K562 (cell line): Measurements from ENCODE around the gene CFAP157. TPM values are rescaled to one million over a fixed set of nuclear protein-coding genes. Genes with fewer than 3 reads are reported as not detected.
A peak's percentile ranks its signal among the peaks of the same experiment; 100 is the strongest.

Experiments
- ATAC-seq: fragments of 200-7000 bp; cut with Tn5 transposase; 3 replicates; pipeline ENCODE4 v1.9.1; 2020; ENCODE audit warnings: moderate library complexity
- BruUV-seq: library from RNA; stranded (reverse); fragments of 400-500 nt; replicated peaks from 2 replicates; lab custom pipeline; 2021; lab: Mats Ljungman, UMichigan
- CTCF ChIA-PET: fragments of 300-600 bp; formaldehyde crosslinking; extraction: SDS; loops from one replicate; lab custom pipeline; 2021; ENCODE audit warnings: low intra/inter-chr PET ratio; lab: Yijun Ruan, JAX
- POLR2A ChIA-PET: fragments of 300-600, 350-650 bp; sonication (Branson Sonifier 250); formaldehyde crosslinking; extraction: SDS; loops from one replicate; lab custom pipeline; 2021; ENCODE audit warnings: antibody characterized with exemption, inconsistent platforms; lab: Yijun Ruan, JAX
- DNase-seq, 4 experiments: peaks; one replicate each; pipeline versions ENCODE4 v3.0.0 to v3.0.0-alpha.2; 2011 to 2018; ENCODE audit warnings: low spot score in 3 of 4, mixed read lengths in 3 of 4; ENCODE audit errors: extremely low read depth in 1 of 4
- FAIRE-seq: peaks from 2 replicates; lab custom pipeline; 2011; peaks lifted over from hg19 to GRCh38; lab: Jason Lieb, UNC
- H2AFZ ChIP-seq: 2 replicates; pipeline ENCODE4 v1.6.0; 2011; ENCODE audit warnings: low read depth, low read length, control low read depth, inconsistent platforms
- H3K27ac ChIP-seq: fragments of 200-600 bp; 3 replicates; pipeline ENCODE4 v1.8.0; 2011; ENCODE audit warnings: low read depth, mild to moderate bottlenecking, control low read depth, inconsistent platforms, low read length, moderate library complexity, mixed read lengths; ENCODE audit errors: extremely low read depth
- H3K27me3 ChIP-seq, 2 experiments: fragments of 300-600 bp in 1 of 2; 2 replicates in 1 of 2; 3 replicates in 1 of 2; pipeline versions ENCODE4 v1.6.0 to v1.8.0; 2011; ENCODE audit warnings: inconsistent platforms in 2 of 2, low read length in 2 of 2, mild to moderate bottlenecking in 1 of 2, mixed read lengths in 1 of 2, moderate library complexity in 1 of 2; ENCODE audit not compliant: control insufficient read depth in 2 of 2, insufficient read depth in 2 of 2
- H3K36me3 ChIP-seq: fragments of 300-600 bp; 3 replicates; pipeline ENCODE4 v1.8.0; 2011; ENCODE audit warnings: mild to moderate bottlenecking, low read length, inconsistent platforms; ENCODE audit not compliant: control insufficient read depth, insufficient read depth
- H3K4me1 ChIP-seq, 2 experiments: fragments of 200-600 bp in 1 of 2; replicated peaks in 1 of 2; 2 replicates in 1 of 2; 3 replicates in 1 of 2; pipeline versions ENCODE4 v1.5.1 to v1.8.0; 2011; ENCODE audit warnings: inconsistent platforms in 2 of 2, low read length in 2 of 2, mild to moderate bottlenecking in 1 of 2, mixed read lengths in 1 of 2, moderate library complexity in 1 of 2; ENCODE audit not compliant: control insufficient read depth in 2 of 2, insufficient read depth in 2 of 2
- H3K4me2 ChIP-seq: 2 replicates; pipeline ENCODE4 v1.6.1; 2011; ENCODE audit warnings: low read length, control low read depth, inconsistent platforms, mixed read lengths; ENCODE audit not compliant: insufficient read depth
- H3K4me3 ChIP-seq: fragments of 200-600 bp; sonication (generic), shearing (Covaris generic); 2 replicates; pipeline ENCODE4 v1.5.1; 2016; ENCODE audit warnings: control low read depth, inconsistent platforms
- H3K79me2 ChIP-seq: fragments of 200-600 bp; 3 replicates; pipeline ENCODE4 v1.8.0; 2011; ENCODE audit warnings: low read length, inconsistent platforms; ENCODE audit not compliant: control insufficient read depth, insufficient read depth
- H3K9ac ChIP-seq, 2 experiments: 2 replicates each; pipeline versions ENCODE4 v1.6.0 to v1.6.1; 2011; ENCODE audit warnings: low read depth in 2 of 2, low read length in 2 of 2, control low read depth in 1 of 2, inconsistent platforms in 1 of 2, mild to moderate bottlenecking in 1 of 2, mixed read lengths in 1 of 2; ENCODE audit not compliant: insufficient read depth in 1 of 2
- H3K9me1 ChIP-seq: one replicate; pipeline ENCODE4 v1.6.0; 2011; ENCODE audit warnings: inconsistent platforms, mild to moderate bottlenecking, low read length, moderate library complexity; ENCODE audit not compliant: control insufficient read depth, insufficient read depth
- H3K9me3 ChIP-seq: replicated peaks from 2 replicates; pipeline ENCODE4 v1.5.1; 2011; ENCODE audit warnings: low read depth, low read length, inconsistent platforms; ENCODE audit not compliant: control insufficient read depth, insufficient read depth
- H4K20me1 ChIP-seq: replicated peaks from 2 replicates; pipeline ENCODE4 v1.6.1; 2011; ENCODE audit warnings: low read length, inconsistent platforms, mixed read lengths; ENCODE audit not compliant: control insufficient read depth, insufficient read depth
- MYC ChIP-seq, 2 experiments: fragments of 250-450 bp in 1 of 2; sonication (Bioruptor Pico) in 1 of 2; IDR thresholded peaks; 2 replicates each; pipeline versions ENCODE4 v1.5.1 to v1.6.1; 2012 to 2021; ENCODE audit warnings: low read depth in 2 of 2, borderline replicate concordance in 1 of 2, improper control_type of control experiment in 1 of 2, low read length in 1 of 2, mild to moderate bottlenecking in 1 of 2, moderate library complexity in 1 of 2
- NR1H2 ChIP-seq: sonication (generic); formaldehyde crosslinking; IDR thresholded peaks from 2 replicates; pipeline ENCODE4 v1.4.0; 2020; ENCODE audit warnings: mild to moderate bottlenecking, missing genetic modification reagents
- PCBP2 ChIP-seq: fragments of 200-400 bp; formaldehyde crosslinking; IDR thresholded peaks from 2 replicates; pipeline ENCODE4 v1.6.1; 2018; ENCODE audit warnings: low read length, low read depth, mild to moderate bottlenecking, moderate library complexity; ENCODE audit not compliant: poor library complexity, severe bottlenecking
- TEAD1 ChIP-seq, 2 experiments: fragments of 450-650 bp in 1 of 2; sonication (generic) in 1 of 2; formaldehyde crosslinking; IDR thresholded peaks; 2 replicates each; pipeline versions ENCODE4 v1.4.0 to v1.8.0; 2020 to 2022; ENCODE audit warnings: mild to moderate bottlenecking in 2 of 2, missing genetic modification reagents in 1 of 2
- TFAM ChIP-seq: fragments of 250-450 bp; sonication (Bioruptor Pico); conservative IDR thresholded peaks from 2 replicates; pipeline ENCODE4 v1.5.0; 2021; ENCODE audit warnings: mild to moderate bottlenecking, moderate library complexity
- ZNF436 ChIP-seq: fragments of 250-450, 450-650 bp; sonication (Bioruptor Pico); formaldehyde crosslinking; IDR thresholded peaks from 2 replicates; pipeline ENCODE4 v1.7.0; 2020; ENCODE audit warnings: mild to moderate bottlenecking
- ZNF79 ChIP-seq: fragments of 250-450 bp; sonication (Bioruptor Pico); IDR thresholded peaks from 2 replicates; pipeline ENCODE4 v1.4.0; 2020; ENCODE audit warnings: low read depth, mild to moderate bottlenecking, moderate library complexity
- WGBS: fragments of 100-300 bp; shearing (Covaris generic); methylation state at CpG from one replicate; pipeline ENCODE4 v1.1.6; 2016; ENCODE audit warnings: low coverage, mixed read lengths; ENCODE audit not compliant: insufficient coverage; ENCODE audit errors: missing lambda C conversion rate; 5-methylcytosine and 5-hydroxymethylcytosine counted together
- in situ Hi-C: fragments of 300-500 bp; cut with MboI; formaldehyde crosslinking; loops from 4 replicates; pipeline ENCODE4 v1.15.0; 2018; ENCODE audit warnings: inconsistent platforms, mixed read lengths
- intact Hi-C: fragments of 100-400 bp; cut with micrococcal nuclease; formaldehyde crosslinking; loops from 2 replicates; pipeline ENCODE4 v1.14.2; 2022
- polyA plus RNA-seq, 8 experiments: library from polyadenylated mRNA; depleted of rRNA in 4 of 8; stranded (reverse) in 5 of 8; unstranded in 3 of 8; fragments of >200 nt; fragmentation: Nextera tagmentation in 2 of 8; fragmentation: Illumina TruSeq in 1 of 8; extraction: Ambion mirVana in 2 of 8; extraction: Trizol in 1 of 8; gene quantifications; 2 replicates each; pipeline versions ENCODE4 v1.2.1 to v1.2.3, GENCODE V29; 2011 to 2014; ENCODE audit warnings: inconsistent platforms in 1 of 8, missing spikeins in 1 of 8
- total RNA-seq, 7 experiments: library from RNA; depleted of rRNA in 6 of 7; stranded (reverse); fragments of >200 nt in 6 of 7; fragmentation: Illumina TruSeq in 2 of 7; extraction: Trizol in 2 of 7; gene quantifications; 2 replicates each; pipeline versions ENCODE4 v1.2.1 to v1.2.3, GENCODE V29; 2011 to 2021; ENCODE audit warnings: low replicate concordance in 1 of 7

CFAP157 gene
- total and polyA plus RNA-seq, 9 of the 15 experiments (the other 6 are each of a cell fraction or from before 2014, with no cell fraction given): 0.03 TPM; not detected in 8

DNA sequence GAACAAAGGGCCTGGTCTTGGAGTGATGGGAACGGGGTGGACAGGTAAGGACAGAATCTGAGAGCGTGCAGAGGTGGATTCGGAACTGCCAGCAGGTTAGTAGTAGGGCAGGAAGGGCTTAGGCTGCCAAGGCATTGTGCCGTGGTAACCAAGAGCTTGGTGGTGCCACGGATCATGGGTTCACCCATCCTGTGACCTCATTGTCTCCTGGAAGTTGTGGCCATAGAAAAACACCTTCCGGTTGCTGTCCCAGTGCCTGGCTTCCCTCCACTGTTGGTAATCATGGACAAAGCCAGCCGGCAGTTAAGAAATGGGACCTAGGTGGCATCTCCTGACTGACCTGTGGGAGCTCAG, 42.5 kb upstream of the CFAP157 start:
- CTCF ChIA-PET: no interaction called here
- TF ChIP-seq ZNF436 (CRISPR knock-in tag): no peak
- TF ChIP-seq TEAD1 (CRISPR knock-in tag; IDR thresholded peaks at IDR 0.05): no peak
- TF ChIP-seq MYC (IDR thresholded peaks at IDR 0.05; ENCODE audit: low read depth, low read length): no peak
- no peak for TF ChIP-seq MYC (CRISPR knock-in tag; IDR thresholded peaks at IDR 0.05; ENCODE audit: borderline replicate concordance, low read depth)
- TF ChIP-seq TFAM (CRISPR knock-in tag): no peak
- no peak for TF ChIP-seq PCBP2
- TF ChIP-seq NR1H2 (CRISPR knock-in tag): no peak
- TF ChIP-seq ZNF79 (CRISPR knock-in tag): no peak
- Histone ChIP-seq H3K27ac (no peak overlapping the region), H3K27me3 (no peaks in the 10 kb centered on the region), H3K9me1 (no peaks in the 10 kb centered on the region), H3K4me1 (peaks cover 3 to 6% of the 10 kb centered on the region in 2 experiments; a peak in 3 of 5 replicates), H3K9ac (peak overlapping the region in 1 of 2 experiments; percentile 85; a peak in 2 of 4 replicates), H4K20me1 (no peaks in the 10 kb centered on the region), H3K9me3 (no peaks in the 10 kb centered on the region), H3K36me3 (peaks cover 41% of the 10 kb centered on the region; the same call in 2 of the 3 replicates), H3K4me3 (no peak overlapping the region), H3K79me2 (no peaks in the 10 kb centered on the region), H3K4me2 (no peak overlapping the region), H2AFZ (no peak overlapping the region)
- BruUV-seq: no TSS peak
- intact Hi-C loops: no loop called here
- POLR2A ChIA-PET: interaction anchor here (0.6 to 1.4 kb wide), 4 partner anchors 20 to 402 kb away, joined by 3 to 5 read pairs (median 4); no protein-coding TSS in a partner anchor
- FAIRE-seq (no peak), ATAC-seq (no peak), DNase-seq (no peak)
- WGBS: 65% methylated on average over 6 of the region's 7 CpGs
- in situ Hi-C loops: no loop called here
